ENCODE data around the gene JMJD1C. TPM values are rescaled to one million over a fixed set of nuclear protein-coding genes. Genes with fewer than 3 reads are reported as not detected.
A peak's percentile ranks its signal among the peaks of the same experiment; 100 is the strongest.

The JMJD1C gene
- total RNA-seq, 6 experiments from 2014 or later: 29.0 to 36.7 (median 32.8) TPM

GRCh38 chr10:63224241-63224640 lies 241.5 kb downstream of the JMJD1C start:
- Mint-ChIP-seq H3K4me3 (no peak overlapping the region), H3K27ac (no peak overlapping the region), H3K9me3 (no peaks in the 10 kb centered on the region), H3K27me3 (ENCODE audit: insufficient read depth) (peaks cover 6% of the 10 kb centered on the region; the same call in 1 of the 2 replicates), H3K4me1 (ENCODE audit: low read depth) (peaks cover 23% of the 10 kb centered on the region), H3K36me3 (ENCODE audit: low read depth) (peaks cover 12% of the 10 kb centered on the region; the same call in 1 of the 2 replicates)
- no peak for TF ChIP-seq CTCF (IDR thresholded peaks at IDR 0.05)
- DNase-seq: no peak

- H3K4me1 Mint-ChIP-seq (ENCODE audit: low read depth): peaks cover 20% of the 10 kb centered on the region
- DNase-seq: no peak
- H3K27me3 Mint-ChIP-seq (ENCODE audit: insufficient read depth): peaks cover 6% of the 10 kb centered on the region; the same call in 1 of the 2 replicates
- H3K9me3 Mint-ChIP-seq: no peaks in the 10 kb centered on the region
- no peak overlapping the region for H3K27ac Mint-ChIP-seq
- peaks cover 12% of the 10 kb centered on the region; the same call in 1 of the 2 replicates for H3K36me3 Mint-ChIP-seq (ENCODE audit: low read depth)
- no peak overlapping the region for H3K4me3 Mint-ChIP-seq
- TF ChIP-seq CTCF (IDR thresholded peaks at IDR 0.05): no peak
Measured at GRCh38 chr10:63221950-63222349, 243.8 kb downstream of the JMJD1C start.

GRCh38 chr10:63219749-63220148 lies 246.0 kb downstream of the JMJD1C start:
- no peak for DNase-seq
- peaks cover 19% of the 10 kb centered on the region for H3K36me3 Mint-ChIP-seq (ENCODE audit: low read depth)
- H3K4me1 Mint-ChIP-seq (ENCODE audit: low read depth): peaks cover 31% of the 10 kb centered on the region
- no peaks in the 10 kb centered on the region for H3K9me3 Mint-ChIP-seq
- H3K4me3 Mint-ChIP-seq: no peak overlapping the region
- H3K27me3 Mint-ChIP-seq (ENCODE audit: insufficient read depth): peaks cover 6% of the 10 kb centered on the region; the same call in 1 of the 2 replicates
- no peak for TF ChIP-seq CTCF (IDR thresholded peaks at IDR 0.05)
- H3K27ac Mint-ChIP-seq: no peak overlapping the region

GRCh38 chr10:63217120-63217605 lies 248.6 kb downstream of the JMJD1C start:
- Mint-ChIP-seq H3K4me1 (ENCODE audit: low read depth) (peaks cover 33% of the 10 kb centered on the region), H3K9me3 (no peaks in the 10 kb centered on the region), H3K4me3 (no peak overlapping the region), H3K36me3 (ENCODE audit: low read depth) (peaks cover 26% of the 10 kb centered on the region), H3K27me3 (ENCODE audit: insufficient read depth) (peaks cover 6% of the 10 kb centered on the region; the same call in 1 of the 2 replicates), H3K27ac (peak overlapping the region; percentile 11)
- peak; percentile 33 for DNase-seq
- TF ChIP-seq CTCF (IDR thresholded peaks at IDR 0.05): peak; percentile 83

GRCh38 chr10:63214571-63214970 lies 251.2 kb downstream of the JMJD1C start:
- H3K4me1 Mint-ChIP-seq (ENCODE audit: low read depth): peaks cover 51% of the 10 kb centered on the region
- no peak overlapping the region for H3K27ac Mint-ChIP-seq
- H3K36me3 Mint-ChIP-seq (ENCODE audit: low read depth): peaks cover 32% of the 10 kb centered on the region
- H3K4me3 Mint-ChIP-seq: no peak overlapping the region
- DNase-seq: no peak
- TF ChIP-seq CTCF (IDR thresholded peaks at IDR 0.05): no peak
- H3K9me3 Mint-ChIP-seq: no peaks in the 10 kb centered on the region
- H3K27me3 Mint-ChIP-seq (ENCODE audit: insufficient read depth): peaks cover 2% of the 10 kb centered on the region; the same call in 1 of the 2 replicates
